CD4-positive, alpha-beta T cell treated with Interleukin-15 for 1 hour (primary cell): ENCODE results near the gene PUS7.
"Not testable (repeated sequence)": the region's sequence is repeated elsewhere in the genome, so short reads cannot be mapped to it uniquely, and the experiment has no call there.

Source experiments
- DNase-seq: peaks from one replicate; pipeline ENCODE4 v3.0.0-alpha.2; 2020

Gene PUS7

GRCh38 chr7:105496521-105496920 lies 25.6 kb downstream of the PUS7 start:
- DNase-seq = no peak

- DNase-seq = no peak
These were observed 28.2 kb downstream of the PUS7 start for GRCh38 chr7:105493923-105494315.

GRCh38 chr7:105493196-105493922 lies 28.7 kb downstream of the PUS7 start:
- DNase-seq = no peak

- no peak for DNase-seq
These were observed 32.7 kb downstream of the PUS7 start for GRCh38 chr7:105489409-105489808.

- DNase-seq = no peak
These were observed 34.2 kb downstream of the PUS7 start for GRCh38 chr7:105487579-105488571.

- no peak for DNase-seq
These were observed 41.1 kb downstream of the PUS7 start for GRCh38 chr7:105480931-105481330.

- DNase-seq = no peak
These were observed 43.5 kb downstream of the PUS7 start for GRCh38 chr7:105478606-105479005.

- DNase-seq = no peak
These were observed 44.2 kb downstream of the PUS7 start for GRCh38 chr7:105477908-105478307.

- DNase-seq = no peak
These were observed 48.0 kb downstream of the PUS7 start for GRCh38 chr7:105474045-105474444.

- DNase-seq = no peak
These were observed 48.9 kb downstream of the PUS7 start for GRCh38 chr7:105473163-105473562.

- DNase-seq = no peak
These were observed 51.2 kb downstream of the PUS7 start for GRCh38 chr7:105470846-105471245.

GRCh38 chr7:105470090-105470489 lies 52.0 kb downstream of the PUS7 start:
- DNase-seq = no peak

GRCh38 chr7:105462765-105463420 lies 59.2 kb downstream of the PUS7 start:
- no peak for DNase-seq

- no peak for DNase-seq
These were observed 60.6 kb downstream of the PUS7 start for GRCh38 chr7:105461518-105461917.

- DNase-seq = no peak
These were observed 64.3 kb downstream of the PUS7 start for GRCh38 chr7:105457619-105458225.

GRCh38 chr7:105454921-105455320 lies 67.2 kb downstream of the PUS7 start:
- no peak for DNase-seq

GRCh38 chr7:105454095-105454747 lies 67.8 kb downstream of the PUS7 start:
- no peak for DNase-seq

GRCh38 chr7:105452085-105452484 lies 70.0 kb downstream of the PUS7 start:
- DNase-seq = no peak

- DNase-seq = not testable (repeated sequence)
These were observed 71.2 kb downstream of the PUS7 start for GRCh38 chr7:105450870-105451269.

- no peak for DNase-seq
These were observed 71.8 kb downstream of the PUS7 start for GRCh38 chr7:105450177-105450861.

- DNase-seq = no peak
These were observed 73.9 kb downstream of the PUS7 start for GRCh38 chr7:105448181-105448580.
